Measurements from ENCODE around the gene OXSR1.
"Not testable (repeated sequence)": the region's sequence is repeated elsewhere in the genome, so short reads cannot be mapped to it uniquely, and the experiment has no call there.

DNA sequence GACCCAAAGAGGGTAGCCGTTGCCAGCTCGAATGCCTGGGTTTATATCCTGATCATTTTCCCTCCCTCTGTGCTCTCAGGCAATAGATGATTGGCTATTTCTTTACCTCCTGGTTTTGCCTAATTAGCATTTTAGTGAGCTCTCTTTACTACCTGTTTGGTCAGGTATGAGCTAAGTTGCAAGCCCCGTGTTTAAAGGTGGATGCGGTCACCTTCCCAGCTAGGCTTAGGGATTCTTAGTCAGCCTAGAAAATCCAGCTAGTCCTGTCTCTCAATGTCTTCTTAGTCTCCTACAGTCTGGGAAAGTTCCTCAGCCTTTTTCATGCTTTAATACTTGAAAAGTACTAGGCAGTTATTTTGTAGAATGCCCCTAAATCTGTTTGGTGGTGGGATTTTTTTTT, 131.7 kb downstream of the OXSR1 start:
- TF ChIP-seq EZH2phosphoT487 (IDR thresholded peaks at IDR 0.05; ENCODE audit: low read depth) = not testable (repeated sequence)
- TF ChIP-seq, protein P1, sequence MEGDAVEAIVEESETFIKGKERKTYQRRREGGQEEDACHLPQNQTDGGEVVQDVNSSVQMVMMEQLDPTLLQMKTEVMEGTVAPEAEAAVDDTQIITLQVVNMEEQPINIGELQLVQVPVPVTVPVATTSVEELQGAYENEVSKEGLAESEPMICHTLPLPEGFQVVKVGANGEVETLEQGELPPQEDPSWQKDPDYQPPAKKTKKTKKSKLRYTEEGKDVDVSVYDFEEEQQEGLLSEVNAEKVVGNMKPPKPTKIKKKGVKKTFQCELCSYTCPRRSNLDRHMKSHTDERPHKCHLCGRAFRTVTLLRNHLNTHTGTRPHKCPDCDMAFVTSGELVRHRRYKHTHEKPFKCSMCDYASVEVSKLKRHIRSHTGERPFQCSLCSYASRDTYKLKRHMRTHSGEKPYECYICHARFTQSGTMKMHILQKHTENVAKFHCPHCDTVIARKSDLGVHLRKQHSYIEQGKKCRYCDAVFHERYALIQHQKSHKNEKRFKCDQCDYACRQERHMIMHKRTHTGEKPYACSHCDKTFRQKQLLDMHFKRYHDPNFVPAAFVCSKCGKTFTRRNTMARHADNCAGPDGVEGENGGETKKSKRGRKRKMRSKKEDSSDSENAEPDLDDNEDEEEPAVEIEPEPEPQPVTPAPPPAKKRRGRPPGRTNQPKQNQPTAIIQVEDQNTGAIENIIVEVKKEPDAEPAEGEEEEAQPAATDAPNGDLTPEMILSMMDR (IDR thresholded peaks at IDR 0.05; ENCODE audit: low read depth, low read length) = not testable (repeated sequence)
